Measurements from ENCODE around the gene POLR3H.

DNA sequence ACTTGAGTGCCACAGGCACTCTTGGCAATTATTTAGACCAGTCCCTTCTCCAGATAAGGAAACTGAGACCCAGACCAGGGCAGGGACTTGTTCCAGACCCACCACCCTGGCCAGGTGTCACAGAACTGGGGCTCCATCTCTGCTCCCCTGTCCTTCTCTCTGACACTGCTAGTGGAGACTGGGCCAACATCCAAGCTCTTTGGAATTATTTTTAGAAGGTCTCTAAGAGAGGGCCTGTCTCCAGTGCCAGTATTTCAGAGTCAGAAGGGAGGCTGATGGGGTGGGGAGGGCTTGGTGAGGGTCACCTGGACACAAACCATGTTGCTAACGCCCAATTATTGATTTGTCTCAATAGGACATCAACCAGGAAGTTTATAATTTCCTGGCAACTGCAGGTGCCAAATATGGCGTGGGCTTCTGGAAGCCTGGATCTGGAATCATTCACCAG is 32.7 kb downstream of the POLR3H start:
- TF ChIP-seq EZH2 (IDR thresholded peaks at IDR 0.05; ENCODE audit: low read length, unreplicated experiment) = no peak
- TF ChIP-seq, protein P1, sequence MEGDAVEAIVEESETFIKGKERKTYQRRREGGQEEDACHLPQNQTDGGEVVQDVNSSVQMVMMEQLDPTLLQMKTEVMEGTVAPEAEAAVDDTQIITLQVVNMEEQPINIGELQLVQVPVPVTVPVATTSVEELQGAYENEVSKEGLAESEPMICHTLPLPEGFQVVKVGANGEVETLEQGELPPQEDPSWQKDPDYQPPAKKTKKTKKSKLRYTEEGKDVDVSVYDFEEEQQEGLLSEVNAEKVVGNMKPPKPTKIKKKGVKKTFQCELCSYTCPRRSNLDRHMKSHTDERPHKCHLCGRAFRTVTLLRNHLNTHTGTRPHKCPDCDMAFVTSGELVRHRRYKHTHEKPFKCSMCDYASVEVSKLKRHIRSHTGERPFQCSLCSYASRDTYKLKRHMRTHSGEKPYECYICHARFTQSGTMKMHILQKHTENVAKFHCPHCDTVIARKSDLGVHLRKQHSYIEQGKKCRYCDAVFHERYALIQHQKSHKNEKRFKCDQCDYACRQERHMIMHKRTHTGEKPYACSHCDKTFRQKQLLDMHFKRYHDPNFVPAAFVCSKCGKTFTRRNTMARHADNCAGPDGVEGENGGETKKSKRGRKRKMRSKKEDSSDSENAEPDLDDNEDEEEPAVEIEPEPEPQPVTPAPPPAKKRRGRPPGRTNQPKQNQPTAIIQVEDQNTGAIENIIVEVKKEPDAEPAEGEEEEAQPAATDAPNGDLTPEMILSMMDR (conservative IDR thresholded peaks at IDR 0.05; ENCODE audit: low read depth, low read length) = no peak

All from PC-3 (cell line).